Tibial artery (tissue), 4 donors: ENCODE results near the gene CORO7.

ENCODE experiments used
- DNase-seq, 2 donors: peaks; one replicate each; pipeline ENCODE4 v3.0.0-alpha.2; 2019
- H3K27ac ChIP-seq, 2 donors: fragments of 200-600 bp; sonication (generic) in 1 of 2; 1 replicate in 1 of 2; 2 replicates in 1 of 2; pipeline ENCODE4 v1.5.1; 2018 to 2019; ENCODE audit warnings: mild to moderate bottlenecking in 1 of 2
- H3K27me3 ChIP-seq, 2 donors: fragments of 200-600 bp; sonication (generic) in 1 of 2; one replicate each; pipeline versions ENCODE4 v1.5.1 to v1.6.0; 2016 to 2019
- H3K36me3 ChIP-seq, 3 donors: fragments of 200-600 bp; sonication (generic) in 2 of 3; one replicate each; pipeline ENCODE4 v1.5.1; 2016 to 2019; ENCODE audit warnings: mild to moderate bottlenecking in 2 of 3
- H3K4me1 ChIP-seq, 4 donors: fragments of 200-600 bp; sonication (generic) in 2 of 4; 1 replicate in 3 of 4; 2 replicates in 1 of 4; pipeline ENCODE4 v1.5.1; 2016 to 2019
- H3K4me3 ChIP-seq, 2 donors: fragments of 200-600 bp; sonication (generic) in 1 of 2; 1 replicate in 1 of 2; 2 replicates in 1 of 2; pipeline ENCODE4 v1.5.1; 2018 to 2019; ENCODE audit warnings: mild to moderate bottlenecking in 2 of 2
- H3K9me3 ChIP-seq, 3 donors: fragments of 200-600 bp; sonication (generic) in 1 of 3; one replicate each; pipeline ENCODE4 v1.5.1; 2016 to 2019
- CTCF ChIP-seq, 2 experiments: fragments of 200-600 bp in 1 of 2; fragments of 450-650 bp in 1 of 2; IDR thresholded peaks; one replicate each; pipeline ENCODE4 v1.5.1; 2017 to 2019; ENCODE audit warnings: antibody characterized with exemption in 2 of 2, mild to moderate bottlenecking in 1 of 2, moderate library complexity in 1 of 2
- intact Hi-C: fragments of 100-400 bp; cut with DNase I; formaldehyde crosslinking; loops from one replicate; pipeline ENCODE4 v1.15.0; 2023; ENCODE audit warnings: low total_unique reads

The CORO7 gene

GRCh38 chr16:4455081-4455480 lies 38.7 kb upstream of the CORO7 start:
- H3K9me3 ChIP-seq: no peaks in the 10 kb centered on the region
- no peak overlapping the region for H3K4me3 ChIP-seq
- H3K36me3 ChIP-seq: peaks cover 42 to 98% (median 81%) of the 10 kb centered on the region in 3 donors
- H3K27me3 ChIP-seq: no peaks in the 10 kb centered on the region
- no peak for TF ChIP-seq CTCF (IDR thresholded peaks at IDR 0.05)
- no peak for DNase-seq
- no peak overlapping the region for H3K27ac ChIP-seq
- intact Hi-C loops: no loop called here
- no peaks in the 10 kb centered on the region for H3K4me1 ChIP-seq

DNA sequence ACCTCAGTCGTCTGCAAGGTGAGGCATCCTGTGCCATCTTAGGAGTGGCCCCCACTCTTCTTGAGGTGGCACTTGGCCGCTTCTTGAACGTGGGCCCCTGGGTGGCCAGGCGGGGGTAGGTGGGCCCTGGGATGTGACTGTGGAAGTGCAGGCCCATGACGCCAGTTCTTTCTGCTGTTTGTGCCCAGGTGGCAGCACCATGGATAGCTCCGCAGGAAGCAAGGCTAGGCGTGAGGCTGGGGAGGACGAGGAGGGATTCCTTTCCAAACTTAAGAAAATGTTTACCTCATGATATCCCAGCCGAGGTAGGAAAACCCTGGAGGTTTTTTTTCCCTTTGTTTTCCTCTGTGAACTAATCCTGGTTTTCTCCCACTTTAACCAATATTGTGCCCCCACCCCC lies 38.2 kb upstream of the CORO7 start:
- Histone ChIP-seq H3K36me3 (peaks cover 46 to 100% (median 86%) of the 10 kb centered on the region in 3 donors), H3K4me3 (no peak overlapping the region), H3K9me3 (no peaks in the 10 kb centered on the region), H3K27ac (no peak overlapping the region), H3K27me3 (no peaks in the 10 kb centered on the region), H3K4me1 (no peaks in the 10 kb centered on the region)
- DNase-seq: no peak
- TF ChIP-seq CTCF (IDR thresholded peaks at IDR 0.05): no peak
- intact Hi-C loops: no loop called here

GRCh38 chr16:4452674-4453073 lies 36.3 kb upstream of the CORO7 start:
- Histone ChIP-seq H3K36me3 (peaks cover 61 to 100% (median 93%) of the 10 kb centered on the region in 3 donors), H3K4me3 (no peak overlapping the region), H3K27me3 (no peaks in the 10 kb centered on the region), H3K9me3 (no peaks in the 10 kb centered on the region), H3K4me1 (no peaks in the 10 kb centered on the region), H3K27ac (no peak overlapping the region)
- intact Hi-C loops: no loop called here
- no peak for DNase-seq
- TF ChIP-seq CTCF (IDR thresholded peaks at IDR 0.05): no peak

- H3K4me1 ChIP-seq: no peaks in the 10 kb centered on the region
- H3K27ac ChIP-seq: no peak overlapping the region
- DNase-seq: no peak
- no peak overlapping the region for H3K4me3 ChIP-seq
- intact Hi-C loops: no loop called here
- no peaks in the 10 kb centered on the region for H3K9me3 ChIP-seq
- H3K27me3 ChIP-seq: no peaks in the 10 kb centered on the region
- TF ChIP-seq CTCF (IDR thresholded peaks at IDR 0.05): no peak
- H3K36me3 ChIP-seq: peaks cover 62 to 100% (median 93%) of the 10 kb centered on the region in 3 donors
These were observed 34.6 kb upstream of the CORO7 start for GRCh38 chr16:4450931-4451519.

DNA sequence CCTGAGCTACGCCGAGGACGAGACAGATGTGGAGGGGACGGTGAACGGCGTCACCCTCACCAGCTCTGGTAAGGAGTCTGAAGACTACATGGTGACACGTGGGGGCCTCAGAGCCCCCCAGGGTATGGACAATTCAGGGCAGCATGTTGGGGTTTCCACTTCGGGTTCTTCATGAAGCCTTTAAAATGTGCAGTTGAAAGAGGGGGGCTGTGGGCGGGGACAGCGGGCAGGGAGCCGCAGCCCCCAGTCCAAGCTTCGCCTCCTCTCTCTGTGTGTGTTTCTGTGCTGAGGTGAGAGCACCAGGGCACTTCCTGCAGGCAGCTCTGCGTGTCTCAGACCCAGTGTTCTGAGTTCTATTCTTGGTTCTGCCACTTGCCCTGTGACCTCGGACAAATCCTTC lies 34.0 kb upstream of the CORO7 start:
- H3K27me3 ChIP-seq: no peaks in the 10 kb centered on the region
- H3K4me3 ChIP-seq: no peak overlapping the region
- no peaks in the 10 kb centered on the region for H3K9me3 ChIP-seq
- H3K27ac ChIP-seq: no peak overlapping the region
- TF ChIP-seq CTCF (IDR thresholded peaks at IDR 0.05): no peak
- intact Hi-C loops: no loop called here
- peaks cover 62 to 100% (median 93%) of the 10 kb centered on the region in 3 donors for H3K36me3 ChIP-seq
- DNase-seq: no peak
- H3K4me1 ChIP-seq: no peaks in the 10 kb centered on the region

GRCh38 chr16:4443986-4444385 lies 27.6 kb upstream of the CORO7 start:
- H3K4me3 ChIP-seq: no peak overlapping the region
- no peaks in the 10 kb centered on the region for H3K4me1 ChIP-seq
- H3K27ac ChIP-seq: no peak overlapping the region
- no peaks in the 10 kb centered on the region for H3K9me3 ChIP-seq
- DNase-seq: no peak
- H3K27me3 ChIP-seq: no peaks in the 10 kb centered on the region
- intact Hi-C loops: no loop called here
- H3K36me3 ChIP-seq: peaks cover 86 to 100% (median 96%) of the 10 kb centered on the region in 3 donors
- TF ChIP-seq CTCF (IDR thresholded peaks at IDR 0.05): no peak
